ENCODE results near the gene RPRD1B.
A peak's percentile ranks its signal among the peaks of the same experiment; 100 is the strongest.

The RPRD1B gene

GRCh38 chr20:38066969-38067716, 33.6 kb downstream of the RPRD1B start:
- no peak for TF ChIP-seq CTCF (IDR thresholded peaks at IDR 0.05; ENCODE audit: control insufficient read depth, insufficient read depth, low read depth, low read length, missing control alignments)
- DNase-seq (ENCODE audit: low read depth) = no peak
- H3K4me3 ChIP-seq (ENCODE audit: control insufficient read depth, low read depth, low read length) = no peak overlapping the region

- H3K4me3 ChIP-seq (ENCODE audit: control insufficient read depth, low read depth, low read length) = no peak overlapping the region
- no peak for TF ChIP-seq CTCF (IDR thresholded peaks at IDR 0.05; ENCODE audit: control insufficient read depth, insufficient read depth, low read depth, low read length, missing control alignments)
- no peak for DNase-seq (ENCODE audit: low read depth)
These were observed 34.3 kb downstream of the RPRD1B start for GRCh38 chr20:38067717-38068365.

- DNase-seq (ENCODE audit: low read depth) = no peak
- TF ChIP-seq CTCF (IDR thresholded peaks at IDR 0.05; ENCODE audit: control insufficient read depth, insufficient read depth, low read depth, low read length, missing control alignments) = no peak
- H3K4me3 ChIP-seq (ENCODE audit: control insufficient read depth, low read depth, low read length) = no peak overlapping the region
These were observed 39.4 kb downstream of the RPRD1B start for GRCh38 chr20:38072898-38073297.

DNA sequence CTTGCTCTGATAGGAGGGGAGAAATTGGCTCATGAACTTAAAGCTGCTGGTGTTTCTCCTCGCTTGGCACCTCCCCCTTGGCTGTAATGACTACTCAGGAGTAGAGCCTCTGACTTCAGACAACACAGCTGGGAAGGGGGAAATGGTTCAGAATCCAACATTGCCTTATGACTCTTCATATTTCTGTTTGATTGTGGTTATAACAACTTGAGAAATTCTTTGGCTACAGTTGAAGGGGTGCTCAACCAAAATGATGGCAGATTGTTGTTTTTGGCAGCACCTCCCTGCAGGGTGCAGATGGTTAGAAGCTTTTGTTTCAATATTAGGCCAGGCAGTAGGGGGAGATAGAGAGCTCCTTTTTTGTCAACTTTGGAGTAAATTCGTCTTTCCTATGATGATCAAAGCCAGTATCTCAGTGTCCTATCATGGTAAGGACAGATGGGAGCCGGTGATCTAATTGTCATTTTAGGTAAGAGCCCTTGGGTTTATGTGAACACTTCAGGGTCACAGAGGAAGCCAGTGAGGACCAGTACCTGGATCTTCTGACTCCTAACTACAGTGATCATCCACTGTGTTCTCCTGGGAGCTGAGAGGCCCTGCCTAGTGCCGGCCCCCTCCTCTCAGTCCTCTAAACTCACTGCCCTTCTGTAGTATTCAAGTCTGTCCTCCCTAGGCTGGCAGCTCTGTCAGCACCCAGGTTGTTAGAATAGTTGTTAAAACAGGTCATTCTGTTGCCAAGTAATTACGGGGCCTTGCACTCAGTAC, 39.9 kb downstream of the RPRD1B start:
- peak; percentile 72 for TF ChIP-seq CTCF (IDR thresholded peaks at IDR 0.05; ENCODE audit: control insufficient read depth, insufficient read depth, low read depth, low read length, missing control alignments)
- DNase-seq (ENCODE audit: low read depth) = peak; percentile 90
- no peak overlapping the region for H3K4me3 ChIP-seq (ENCODE audit: control insufficient read depth, low read depth, low read length)

- TF ChIP-seq CTCF (IDR thresholded peaks at IDR 0.05; ENCODE audit: control insufficient read depth, insufficient read depth, low read depth, low read length, missing control alignments) = no peak
- DNase-seq (ENCODE audit: low read depth) = no peak
These were observed 41.8 kb downstream of the RPRD1B start for GRCh38 chr20:38075161-38075998.

DNA sequence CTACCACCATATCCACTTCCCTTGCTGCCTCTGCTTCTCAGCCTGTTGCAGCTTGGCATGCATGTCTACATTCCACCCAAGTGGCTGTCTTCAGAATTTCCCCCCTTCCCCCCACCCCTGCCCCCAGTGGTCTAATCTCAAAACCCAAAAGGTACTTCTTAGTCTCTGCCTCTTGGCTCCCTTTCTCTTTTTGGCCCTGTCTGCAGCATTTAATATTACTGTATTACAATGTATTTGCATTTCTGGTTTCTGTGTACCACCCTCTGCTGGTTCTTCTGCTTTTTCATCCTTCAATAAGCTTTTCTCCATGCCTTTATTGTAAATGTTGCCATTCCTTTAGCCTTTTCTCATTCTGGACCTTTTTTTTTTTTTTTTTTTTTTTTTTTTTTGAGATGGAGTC, 43.0 kb downstream of the RPRD1B start:
- no peak for TF ChIP-seq CTCF (IDR thresholded peaks at IDR 0.05; ENCODE audit: control insufficient read depth, insufficient read depth, low read depth, low read length, missing control alignments)
- no peak overlapping the region for H3K4me3 ChIP-seq (ENCODE audit: control insufficient read depth, low read depth, low read length)
- DNase-seq (ENCODE audit: low read depth) = no peak

More at GRCh38 chr20:38075161-38075998, 41.8 kb downstream of the RPRD1B start:
- no peak overlapping the region for H3K4me3 ChIP-seq (ENCODE audit: control insufficient read depth, low read depth, low read length)

All from AG09309 (cell line).